GM18508 (cell line): ENCODE measurements around the gene MGME1.
A peak's percentile ranks its signal among the peaks of the same experiment; 100 is the strongest.

Experiments
- ATAC-seq: cut with Tn5 transposase; IDR thresholded peaks from one replicate; pipeline ENCODE4 v1.9.1; 2021; ENCODE audit warnings: moderate number of reproducible peaks; ENCODE audit not compliant: insufficient read depth, unreplicated experiment

MGME1 gene

DNA sequence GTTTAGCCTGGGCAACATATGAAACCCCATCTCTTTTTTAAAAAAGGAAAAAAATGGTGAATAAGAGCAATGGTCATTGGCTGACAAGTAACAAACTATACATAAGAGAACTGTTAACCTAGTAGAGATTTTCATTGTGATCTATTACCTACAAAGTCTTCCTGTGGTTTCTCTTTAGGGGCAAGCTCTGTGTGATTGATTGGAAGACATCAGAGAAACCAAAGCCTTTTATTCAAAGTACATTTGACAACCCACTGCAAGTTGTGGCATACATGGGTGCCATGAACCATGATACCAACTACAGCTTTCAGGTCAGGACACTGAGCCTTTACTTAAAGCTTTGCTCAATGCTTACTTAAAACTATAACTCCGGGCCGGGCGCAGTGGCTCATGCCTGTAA is 19.2 kb downstream of the MGME1 start:
- ATAC-seq, result no peak

- no peak for ATAC-seq
These were observed 21.6 kb downstream of the MGME1 start for GRCh38 chr20:17990278-17990972.

DNA sequence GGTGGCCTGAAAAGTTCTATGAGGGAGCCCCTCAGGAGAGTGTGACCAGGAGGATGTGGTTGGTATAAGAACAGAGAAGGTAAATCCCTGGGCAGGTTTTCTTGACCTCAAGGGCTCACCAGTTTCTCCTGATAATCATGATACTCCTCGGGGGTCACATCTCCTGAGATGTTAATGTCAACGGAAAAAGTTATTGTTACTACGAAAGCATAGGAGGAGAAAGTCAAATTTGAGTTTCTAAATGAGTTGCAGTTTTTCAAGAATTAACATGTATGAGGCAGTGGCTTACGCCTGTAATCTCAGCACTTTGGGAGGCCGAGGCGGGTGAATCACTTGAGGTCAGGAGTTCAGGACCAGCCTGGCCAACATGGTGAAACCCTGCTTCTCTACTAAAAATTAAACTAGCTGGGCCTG is 23.4 kb downstream of the MGME1 start:
- ATAC-seq, result no peak

- no peak for ATAC-seq
These were observed 24.2 kb downstream of the MGME1 start for GRCh38 chr20:17992847-17993513.

DNA sequence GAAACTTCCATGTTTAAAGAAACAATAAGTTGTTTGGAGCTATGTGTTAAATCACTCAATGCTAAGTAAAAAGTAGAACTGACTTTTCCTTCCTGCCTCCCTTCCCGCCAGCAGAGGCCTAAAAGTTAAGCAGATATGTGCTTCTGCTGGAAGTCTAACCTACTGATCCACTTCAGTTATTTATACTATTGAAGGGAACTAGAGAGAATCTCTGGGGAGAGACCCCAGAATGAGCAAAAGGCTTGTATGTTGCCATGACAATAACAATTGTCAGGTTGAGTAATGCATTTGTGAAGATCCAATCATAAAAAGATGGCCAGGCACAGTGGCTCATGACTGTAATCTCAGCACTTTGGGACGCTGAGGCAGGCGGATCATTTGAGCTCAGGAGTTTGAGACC is 24.7 kb downstream of the MGME1 start:
- no peak for ATAC-seq

DNA sequence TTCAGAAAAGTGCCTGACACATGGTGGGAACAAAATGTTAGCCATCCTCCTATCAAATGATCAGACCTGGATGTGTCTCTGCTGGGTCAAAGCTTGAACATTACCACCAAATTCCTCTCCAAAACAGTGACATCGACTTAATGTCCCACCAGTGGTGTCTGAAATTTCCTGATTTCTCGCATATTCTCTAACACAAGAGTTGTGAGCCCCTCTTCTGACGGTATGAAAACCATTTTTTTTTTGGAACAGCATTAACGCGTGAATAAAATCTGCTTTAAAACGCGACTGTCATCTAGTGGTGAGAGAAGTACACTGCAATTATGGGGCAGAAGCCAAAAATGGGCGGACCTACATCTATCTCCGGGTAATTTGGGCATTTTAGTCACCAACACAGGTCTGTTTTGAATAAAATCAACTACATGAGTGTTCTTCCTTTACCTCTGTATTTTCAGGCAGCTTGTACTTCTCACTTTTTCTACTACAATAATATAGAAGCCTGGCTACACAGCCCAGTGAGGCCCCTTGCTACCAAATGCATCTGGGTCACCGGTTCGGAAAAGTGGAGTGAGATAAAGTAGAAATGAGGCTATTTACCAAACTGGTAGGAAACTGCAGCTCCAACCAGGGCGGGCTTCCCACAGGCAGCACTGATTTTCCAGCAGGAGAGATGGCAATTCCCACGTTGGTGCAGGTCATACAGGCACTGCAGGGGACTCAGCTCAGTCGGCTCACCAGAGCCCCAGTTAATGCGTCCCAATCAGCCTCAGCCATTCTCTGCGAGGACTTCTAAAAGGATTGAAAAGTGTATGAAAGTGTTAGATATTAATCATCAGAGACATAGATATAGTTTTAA is 27.4 kb downstream of the MGME1 start:
- ATAC-seq, result no peak

- ATAC-seq, result no peak
These were observed 29.6 kb downstream of the MGME1 start for GRCh38 chr20:17998446-17998845.

GRCh38 chr20:17999566-17999965 is 30.7 kb downstream of the MGME1 start:
- no peak for ATAC-seq

GRCh38 chr20:18001131-18001921 is 32.5 kb downstream of the MGME1 start:
- ATAC-seq, result no peak

DNA sequence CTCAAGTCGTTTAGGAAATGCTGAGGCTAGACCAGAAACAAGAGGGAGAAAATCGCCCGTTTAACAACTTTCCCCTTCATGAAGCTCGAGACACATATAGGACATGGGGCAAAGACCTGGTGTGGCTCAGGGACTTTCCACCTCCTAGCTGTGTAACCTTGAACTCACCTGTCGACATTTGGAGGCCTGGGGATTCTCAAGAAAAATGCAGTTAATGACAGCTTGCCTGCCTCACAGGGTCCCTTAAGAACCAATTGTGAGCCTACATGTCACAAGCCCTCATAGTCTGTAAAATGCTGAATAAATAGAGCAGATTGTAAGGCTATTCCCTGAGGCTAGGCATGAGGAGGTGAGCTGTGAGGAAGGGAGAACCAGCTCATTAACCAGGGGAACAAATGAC is 35.1 kb downstream of the MGME1 start:
- ATAC-seq, result no peak

- ATAC-seq, result no peak
These were observed 35.7 kb downstream of the MGME1 start for GRCh38 chr20:18004384-18005031.

DNA sequence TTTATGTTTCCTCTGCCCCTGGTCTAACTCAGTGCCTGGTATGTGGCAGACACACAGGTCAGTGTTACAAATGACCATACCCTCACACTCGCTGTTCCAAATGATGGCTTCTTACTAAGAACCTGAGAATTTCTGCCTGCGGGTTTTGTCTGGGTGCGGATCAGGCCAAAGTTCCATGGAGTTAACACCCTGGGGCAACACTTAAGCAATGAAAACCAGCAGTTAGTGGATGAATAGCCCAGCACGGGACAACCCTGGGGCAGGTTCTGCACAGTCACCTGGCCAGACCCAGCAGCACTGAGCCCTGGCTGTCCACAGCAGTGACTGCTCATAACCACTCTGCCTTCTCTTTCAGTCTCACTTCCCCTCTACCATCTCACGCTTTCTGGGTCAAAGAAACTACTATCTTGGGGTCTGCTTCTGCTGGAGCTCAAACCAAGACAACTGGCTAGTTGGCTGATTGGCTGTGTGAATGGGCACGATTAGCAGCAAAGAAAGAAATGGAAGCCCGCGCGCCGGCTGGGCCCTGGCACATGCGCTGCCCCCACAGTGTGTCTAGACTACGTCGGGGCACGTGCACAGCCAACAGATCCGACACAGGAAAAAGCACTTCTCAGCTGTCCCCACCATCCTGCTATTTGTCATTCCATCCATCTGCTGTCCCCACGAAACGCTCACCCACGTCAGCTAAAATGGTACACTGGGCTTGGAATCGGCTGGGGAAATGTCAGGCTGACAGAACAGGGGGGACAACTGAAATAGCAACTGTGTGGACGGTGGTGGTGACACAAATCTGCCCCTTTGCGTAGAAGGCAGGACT is 36.6 kb downstream of the MGME1 start:
- peak; percentile 90 for ATAC-seq

GRCh38 chr20:18005990-18006364 is 37.2 kb downstream of the MGME1 start:
- ATAC-seq, result no peak

- ATAC-seq, result no peak
These were observed 37.9 kb downstream of the MGME1 start for GRCh38 chr20:18006684-18007083.

GRCh38 chr20:18007534-18008292 is 38.9 kb downstream of the MGME1 start:
- no peak for ATAC-seq

- no peak for ATAC-seq
These were observed 40.3 kb downstream of the MGME1 start for GRCh38 chr20:18009116-18009515.

- no peak for ATAC-seq
These were observed 42.7 kb downstream of the MGME1 start for GRCh38 chr20:18011482-18011881.

- ATAC-seq, result no peak
These were observed 43.3 kb downstream of the MGME1 start for GRCh38 chr20:18011951-18012645.
